SIG-M5 treated with dmso at 0.1 percent for 504 hours (cell line): ENCODE results near the gene TCN2.
"Not testable (repeated sequence)": the region's sequence is repeated elsewhere in the genome, so short reads cannot be mapped to it uniquely, and the experiment has no call there.

Source experiments
- DNase-seq: peaks from one replicate; lab custom pipeline; 2025; ENCODE audit not compliant: unreplicated experiment; lab: John Stamatoyannopoulos, UW

TCN2 gene

DNA sequence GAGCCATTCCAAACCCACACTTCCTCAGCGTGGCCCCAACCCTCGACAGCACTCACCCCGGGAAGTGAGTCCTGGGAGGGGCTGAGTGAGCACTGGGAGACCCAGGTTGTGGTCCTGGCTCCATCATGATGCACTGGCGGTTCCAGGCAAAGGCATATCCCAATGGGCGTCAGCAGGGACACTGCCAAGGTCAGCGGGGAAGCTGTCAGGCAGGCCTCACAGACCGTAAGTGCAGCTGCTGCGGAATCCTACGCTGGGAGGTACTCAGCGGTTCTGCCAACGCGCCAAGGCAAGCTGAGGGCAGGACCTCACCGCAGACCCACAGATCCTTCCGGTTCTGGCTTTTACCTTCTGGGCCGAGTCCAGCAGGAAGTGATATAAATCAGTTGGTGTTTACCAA lies 31.1 kb upstream of the TCN2 start:
- DNase-seq, result no peak

DNA sequence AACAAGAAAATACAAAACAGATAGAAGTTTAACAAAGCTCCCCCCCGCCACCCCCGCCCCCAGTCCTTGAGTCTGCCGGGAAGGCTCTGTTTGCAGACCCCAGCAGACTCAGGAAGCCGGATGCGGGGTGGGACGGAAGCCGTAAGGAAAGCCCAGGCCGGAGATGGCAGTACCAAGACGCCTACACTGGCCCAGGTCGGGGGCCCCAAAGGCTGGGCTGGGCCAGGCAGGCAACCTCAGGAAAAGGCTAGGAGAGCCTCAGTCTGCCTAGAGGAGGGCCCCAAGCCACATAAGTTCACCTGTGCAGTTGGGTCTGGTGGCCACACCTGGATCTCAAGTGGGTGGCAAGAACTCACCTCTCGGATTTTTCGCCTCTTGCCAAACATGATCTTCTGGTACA lies 28.5 kb upstream of the TCN2 start:
- DNase-seq, result no peak

DNA sequence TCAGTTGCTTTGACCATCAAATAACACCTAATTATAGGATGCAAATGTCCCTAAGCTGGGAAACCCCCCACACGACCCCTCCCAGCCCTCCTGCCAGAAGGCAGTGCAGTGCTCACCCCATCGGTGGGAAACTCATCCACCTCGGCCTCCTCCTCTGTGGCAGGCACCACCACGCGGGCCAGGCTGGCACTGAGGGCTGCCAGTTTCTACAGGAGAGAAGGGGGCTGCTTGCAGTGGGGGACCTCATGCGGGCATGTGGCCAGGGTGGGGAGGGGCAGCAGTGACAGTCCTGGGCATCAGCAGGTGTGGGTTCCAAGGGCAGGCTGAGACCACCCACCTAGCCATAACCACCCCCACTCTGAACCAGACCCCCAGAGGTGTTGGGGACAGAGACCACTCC lies 26.1 kb upstream of the TCN2 start:
- DNase-seq, result no peak

DNA sequence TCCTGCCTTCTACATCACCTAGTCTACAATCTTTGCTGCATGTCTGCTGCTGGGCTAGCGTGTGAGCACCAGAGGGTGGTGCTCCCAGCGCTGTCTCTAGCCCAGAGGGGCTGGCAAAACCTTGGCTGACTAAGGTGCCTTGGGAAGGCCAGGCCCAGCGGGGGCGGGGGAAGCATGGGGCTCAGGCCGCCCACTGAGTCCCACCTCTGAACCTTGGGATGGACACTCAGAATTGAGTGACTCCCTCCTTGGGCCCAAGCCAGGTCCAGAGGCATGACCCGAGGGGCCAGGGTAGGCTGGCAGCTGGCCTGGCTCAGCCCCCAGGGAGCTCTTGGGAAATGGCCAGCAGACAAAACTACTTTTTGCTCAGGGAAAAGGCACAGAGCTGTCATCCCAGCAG lies 24.9 kb upstream of the TCN2 start:
- no peak for DNase-seq

DNA sequence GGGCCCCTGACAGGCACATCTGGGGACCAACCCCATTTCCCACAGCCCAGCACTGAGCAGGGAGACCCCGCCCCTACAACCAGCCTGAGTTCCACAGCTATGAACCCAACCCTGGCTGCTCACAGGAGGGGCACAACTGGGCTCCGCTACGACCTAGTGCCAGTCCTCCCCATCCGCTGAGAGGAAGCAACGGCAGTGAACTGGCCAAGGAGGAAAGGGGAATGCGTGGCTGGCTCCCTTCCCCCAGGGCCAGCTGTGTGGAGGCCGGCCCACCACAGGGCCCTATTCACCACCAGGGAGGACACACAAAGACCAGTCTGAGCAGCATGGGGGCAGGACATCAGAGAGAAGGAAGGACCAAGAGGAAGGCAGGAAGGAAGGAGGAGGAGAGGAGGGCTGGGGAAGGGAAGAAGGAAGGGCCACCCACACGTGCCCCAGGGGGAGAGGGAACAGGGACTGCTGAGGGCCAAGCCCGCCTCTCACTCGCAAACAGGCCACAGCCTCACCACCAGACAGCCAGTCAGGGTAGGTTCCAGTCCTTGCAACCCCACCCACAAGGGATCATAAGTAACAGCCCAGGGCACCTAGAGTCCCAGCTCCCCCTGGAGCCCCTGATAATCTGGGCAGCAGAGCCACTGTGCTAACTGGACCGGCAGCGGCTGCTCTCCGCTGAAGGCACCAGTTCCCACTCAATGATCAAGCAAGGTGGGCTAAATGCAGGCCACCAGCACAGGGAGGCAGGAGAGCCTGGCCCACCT lies 24.0 kb upstream of the TCN2 start:
- no peak for DNase-seq

DNA sequence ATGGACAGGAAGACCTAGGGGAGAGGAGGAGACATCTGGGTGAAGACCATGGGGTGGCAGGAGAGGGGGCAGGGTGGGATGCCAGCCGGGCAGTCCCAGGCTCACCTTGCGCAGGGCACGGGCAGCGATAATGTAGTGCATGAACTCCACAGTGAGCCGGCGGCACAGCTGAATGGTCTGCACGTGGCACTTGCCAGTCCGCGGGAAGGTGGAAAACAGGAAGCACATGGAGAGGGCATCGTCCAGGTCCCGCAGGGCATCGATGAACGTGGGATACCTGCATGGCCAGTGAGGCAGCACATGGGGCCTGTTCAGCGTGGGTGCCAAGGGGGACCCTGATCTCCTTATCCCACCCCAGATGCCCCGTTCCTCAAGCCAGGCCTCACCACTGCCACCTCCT lies 22.5 kb upstream of the TCN2 start:
- DNase-seq, result no peak

DNA sequence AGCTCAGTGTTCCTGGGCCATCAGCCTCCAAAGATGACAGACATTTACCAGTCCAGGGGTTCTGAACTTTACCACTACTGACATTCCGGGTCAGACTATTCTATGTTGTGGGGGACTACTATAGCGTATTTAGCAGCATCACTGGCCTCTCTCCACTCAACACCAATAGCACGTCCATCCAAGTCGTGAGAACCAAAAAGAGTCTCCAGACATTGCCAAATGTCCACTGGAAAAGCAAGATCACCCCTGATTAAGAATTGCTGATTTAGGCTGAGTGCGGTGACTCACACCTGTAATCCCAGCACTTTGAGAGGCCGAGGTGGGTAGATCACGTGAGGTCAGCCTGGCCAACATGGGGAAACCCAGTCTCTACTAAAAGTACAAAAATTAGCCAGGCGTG lies 20.6 kb upstream of the TCN2 start:
- no peak for DNase-seq

DNA sequence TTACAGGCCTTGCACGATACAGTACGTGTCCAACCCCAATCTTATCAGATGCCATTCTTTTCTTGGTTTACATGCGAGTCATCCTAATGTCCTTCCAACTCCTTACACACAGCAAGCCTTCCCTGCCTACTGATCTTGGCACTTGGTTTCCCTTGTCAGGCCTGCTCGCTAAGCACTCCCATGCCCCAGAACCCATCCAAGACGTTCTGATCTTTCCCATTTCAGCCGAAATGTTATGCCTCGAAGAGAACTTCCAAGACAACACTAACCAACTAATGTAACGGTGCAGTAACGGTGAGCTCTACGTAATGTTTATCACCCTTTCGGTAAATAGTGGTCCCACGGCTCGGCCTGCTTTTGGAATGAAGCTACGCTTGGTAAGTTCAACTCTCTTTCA lies 15.8 kb upstream of the TCN2 start:
- no peak for DNase-seq

DNA sequence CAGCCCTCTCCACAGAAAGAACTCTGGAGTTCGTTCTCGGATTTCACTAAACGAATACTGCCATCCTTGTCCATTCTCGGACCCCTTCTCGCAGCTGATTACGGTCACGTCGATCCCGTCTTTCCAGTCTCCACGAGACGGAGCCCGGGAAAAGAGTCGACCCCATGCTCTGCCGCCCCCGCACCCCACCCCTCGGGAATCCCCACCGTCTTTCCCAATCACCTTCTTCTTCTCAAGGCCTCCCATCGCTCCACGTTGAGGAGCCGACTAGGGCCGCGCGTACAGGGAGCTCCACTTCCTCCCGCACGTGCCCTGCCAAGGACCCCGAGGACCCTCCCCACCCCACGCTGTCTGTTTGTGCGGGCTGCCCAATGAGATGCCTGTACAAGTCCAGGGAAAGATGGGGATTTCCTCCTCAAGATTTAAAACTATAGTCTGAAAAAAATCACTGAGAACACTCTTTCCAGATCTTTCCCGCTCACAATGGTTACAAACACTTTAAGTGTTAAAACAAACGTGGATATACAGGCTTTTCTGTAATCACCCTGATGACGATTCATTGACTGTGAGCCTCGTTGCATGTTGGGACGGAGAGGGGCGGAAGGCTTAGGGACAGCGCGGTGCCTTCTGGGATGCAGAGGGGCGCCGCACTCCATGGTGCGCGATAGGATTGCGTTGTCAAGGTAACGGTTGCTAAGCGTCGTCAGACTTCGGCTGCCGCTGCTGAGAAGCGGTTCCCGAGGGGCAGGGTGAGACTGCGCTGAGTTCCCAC lies 15.2 kb upstream of the TCN2 start, which contains the start of gene PES1:
Gene PES1, minus strand, starts transcription at position 323 of the 772 bp plus-strand sequence. Its CDS starts 77 bp downstream, at position 246.
- DNase-seq, result peak; percentile 97

DNA sequence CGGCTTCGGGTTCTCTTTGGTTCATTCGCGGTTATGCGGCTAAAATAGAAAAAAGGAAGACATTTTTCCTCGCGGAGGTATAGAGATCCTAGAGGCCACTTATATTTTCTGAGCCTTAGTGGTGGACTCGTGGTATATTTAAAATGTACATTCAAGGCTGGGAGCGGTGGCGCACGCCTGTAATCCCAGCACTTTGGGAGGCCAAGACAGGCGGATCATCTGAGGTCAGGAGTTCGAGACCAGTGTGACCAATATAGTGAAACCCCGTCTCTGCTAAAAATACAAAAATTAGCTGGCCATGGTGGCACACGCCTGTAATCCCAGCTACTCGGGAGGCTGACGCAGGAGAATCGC lies 14.6 kb upstream of the TCN2 start:
- not testable (repeated sequence) for DNase-seq

DNA sequence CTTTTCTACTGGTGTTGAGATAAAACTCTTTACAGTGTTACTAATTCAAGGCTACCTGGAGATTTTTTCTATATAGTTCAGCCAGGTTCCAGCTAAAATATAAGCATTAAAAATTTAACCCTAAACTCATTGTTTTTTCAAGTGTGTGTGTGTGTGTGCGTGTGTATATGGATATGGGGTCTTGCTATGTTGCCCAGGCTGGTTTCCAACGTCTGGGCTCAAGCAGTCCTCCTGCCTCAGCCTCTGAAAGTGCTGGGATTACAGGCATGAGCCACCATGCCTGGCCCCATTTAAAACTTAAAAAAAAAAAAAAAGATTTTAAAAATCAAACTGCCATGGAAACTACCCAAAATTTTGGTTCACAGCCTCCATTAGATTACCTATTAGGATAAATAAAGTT lies 10.8 kb upstream of the TCN2 start:
- no peak for DNase-seq

DNA sequence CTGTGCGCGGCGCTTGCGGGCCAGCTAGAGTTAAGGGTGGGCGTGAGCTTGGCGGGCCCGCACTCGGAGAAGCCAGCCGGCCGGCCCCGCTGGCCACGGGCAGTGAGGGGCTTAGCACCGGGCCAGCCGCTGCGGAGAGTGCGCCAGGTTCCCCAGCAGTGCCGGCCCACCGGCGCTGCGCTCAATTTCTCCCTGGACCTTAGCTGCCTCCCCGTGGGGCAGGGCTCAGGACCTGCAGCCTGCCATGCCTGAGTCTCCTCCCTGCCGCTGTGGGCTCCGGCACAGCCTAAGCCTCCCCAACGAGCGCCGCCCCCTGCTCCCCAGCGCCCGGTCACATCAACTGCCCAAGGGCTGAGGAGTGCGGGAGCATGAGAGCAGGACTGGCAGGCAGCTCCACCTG lies 10.1 kb upstream of the TCN2 start:
- no peak for DNase-seq

DNA sequence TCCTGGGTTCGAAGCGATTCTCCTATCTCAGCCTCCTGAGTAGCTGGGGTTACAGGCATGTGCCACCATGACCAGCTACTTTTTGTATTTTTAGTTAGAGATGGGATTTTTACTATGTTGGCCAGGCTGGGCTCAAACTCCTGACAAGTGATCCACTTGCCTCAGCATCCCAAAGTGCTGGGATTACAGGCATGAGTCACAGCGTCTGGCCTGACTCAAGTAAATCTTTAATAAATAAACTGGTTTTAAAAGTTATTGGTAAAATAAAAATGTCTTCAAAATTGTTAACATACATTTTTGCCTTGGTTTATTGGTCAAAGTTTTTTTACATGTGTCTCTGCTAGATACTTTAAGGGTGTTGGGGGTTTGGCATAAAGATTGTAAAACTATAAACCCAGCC lies 8.0 kb upstream of the TCN2 start:
- no peak for DNase-seq

DNA sequence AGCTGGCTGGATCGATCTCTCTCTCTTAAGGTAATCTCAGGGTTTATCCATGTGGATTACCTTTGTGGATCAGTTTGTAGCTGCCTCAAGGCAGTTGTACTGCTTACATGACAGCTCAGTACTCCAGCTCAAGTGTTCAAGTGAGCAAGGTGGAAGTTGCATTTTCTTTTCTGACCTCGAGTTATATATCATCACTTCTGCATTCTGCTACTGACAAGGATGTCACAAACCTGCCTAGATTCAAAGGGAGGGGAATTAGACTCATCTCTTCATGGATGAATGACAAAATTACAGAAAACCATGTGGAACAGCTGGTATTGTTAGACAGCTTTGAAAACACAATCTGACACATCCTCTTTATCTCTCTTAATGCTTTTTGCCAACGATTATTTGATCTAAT lies 6.1 kb upstream of the TCN2 start:
- DNase-seq, result peak; percentile 7

DNA sequence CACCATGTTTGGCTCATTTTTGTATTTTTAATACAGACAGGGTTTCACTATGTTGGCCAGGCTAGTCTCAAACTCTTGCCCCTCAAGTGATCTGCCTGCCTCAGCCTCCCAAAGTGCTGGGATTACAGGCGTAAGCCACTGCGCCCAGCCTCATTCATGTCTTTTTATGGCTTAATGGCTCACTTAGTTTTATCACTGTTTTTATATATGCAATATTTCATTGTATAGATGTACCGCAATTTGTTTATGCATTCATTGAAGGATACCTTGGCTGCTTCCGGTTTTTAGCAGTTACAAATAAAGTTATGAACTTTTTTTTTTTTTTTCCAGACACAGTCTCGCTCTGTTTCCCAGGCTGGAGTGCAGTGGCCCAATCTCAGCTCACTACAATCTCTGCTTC lies 5.5 kb upstream of the TCN2 start:
- no peak for DNase-seq

DNA sequence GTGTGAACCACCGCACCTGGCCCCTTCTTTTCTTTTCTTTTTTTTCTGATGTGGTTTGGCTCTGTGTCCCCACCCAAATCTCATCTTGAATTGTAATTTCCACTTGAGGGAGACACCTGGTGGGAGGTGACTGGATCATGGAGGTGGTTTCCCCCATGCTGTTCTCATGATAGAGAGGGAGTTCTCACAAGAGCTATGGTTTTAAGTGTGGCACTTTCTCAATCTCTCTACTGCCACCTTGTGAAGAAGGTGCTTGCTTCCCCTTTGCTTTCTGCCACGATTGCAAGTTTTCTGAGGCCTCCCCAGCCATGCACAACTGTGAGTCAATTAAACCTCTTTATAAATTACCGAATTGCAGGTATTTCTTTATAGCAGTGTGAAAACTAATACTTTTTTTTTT lies 4.9 kb upstream of the TCN2 start:
- DNase-seq, result peak; percentile 55

DNA sequence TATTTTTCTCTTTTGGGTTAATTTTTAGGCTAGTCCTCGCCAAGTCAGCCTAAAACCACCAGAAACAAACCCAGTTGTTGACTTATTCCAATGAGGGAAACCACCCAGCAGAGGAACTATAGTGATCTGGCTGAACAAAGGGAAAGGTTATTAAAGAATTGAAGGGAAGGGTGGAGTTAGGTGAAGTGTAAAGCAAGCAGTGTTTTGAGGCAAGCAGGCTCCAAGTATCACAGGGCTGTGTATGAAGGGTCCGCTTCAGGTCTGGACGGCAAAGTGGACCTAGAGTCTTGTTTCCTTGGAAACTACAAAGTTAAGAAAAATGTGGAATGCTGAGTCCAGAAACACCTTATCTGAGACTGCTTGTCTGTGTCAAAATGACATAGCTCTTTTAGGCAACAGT lies 3.2 kb upstream of the TCN2 start:
- no peak for DNase-seq

DNA sequence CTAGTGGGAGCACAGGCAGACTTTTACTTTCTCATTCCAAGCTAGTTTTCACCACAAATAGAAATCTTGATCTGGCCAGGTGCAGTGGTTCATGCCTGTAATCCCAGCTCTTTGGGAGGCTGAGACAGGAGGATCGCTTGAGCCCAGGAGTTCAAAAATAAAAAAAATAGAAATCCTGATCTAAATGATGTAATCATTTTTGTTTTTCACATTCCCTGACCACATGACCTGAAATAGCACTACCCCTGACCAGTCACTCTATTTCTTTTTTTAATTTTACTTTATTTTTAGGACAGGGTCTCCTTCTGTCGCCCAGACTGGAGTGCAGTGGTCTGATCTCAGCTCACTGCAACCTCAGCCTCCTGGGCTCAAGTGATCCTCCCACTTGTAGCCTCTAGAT lies 2.3 kb upstream of the TCN2 start:
- no peak for DNase-seq

DNA sequence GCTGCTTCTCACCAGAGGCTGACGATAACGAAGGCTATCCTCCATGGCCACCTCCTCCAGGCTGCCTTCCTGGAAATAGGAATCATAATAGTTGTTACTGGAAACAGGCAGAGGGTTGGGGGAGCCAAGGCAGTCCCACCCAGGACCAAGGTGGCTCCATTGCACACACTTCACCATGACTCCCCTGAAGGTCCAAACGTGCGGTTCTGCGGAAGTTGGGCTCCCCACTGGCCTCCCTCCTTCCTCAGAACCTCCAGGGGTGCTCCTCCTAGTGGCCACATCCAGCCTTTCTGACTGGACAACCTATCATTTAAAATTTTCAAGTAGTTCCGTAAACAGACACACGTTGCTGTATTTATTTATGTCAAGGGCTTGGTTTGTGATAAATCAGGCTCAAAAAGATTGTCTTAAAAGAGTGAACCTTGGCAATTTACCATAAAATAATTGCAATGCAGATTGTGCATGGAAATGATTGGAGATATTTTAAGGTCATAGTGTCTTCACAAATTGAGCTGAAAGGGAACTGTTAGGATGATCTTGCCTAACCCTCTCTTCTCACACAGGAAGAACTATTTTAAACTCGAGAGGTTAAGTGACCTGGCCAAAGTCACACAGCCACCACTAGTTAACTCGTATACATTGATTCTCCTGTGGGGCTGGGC lies 1.4 kb upstream of the TCN2 start:
- DNase-seq, result peak; percentile 45

DNA sequence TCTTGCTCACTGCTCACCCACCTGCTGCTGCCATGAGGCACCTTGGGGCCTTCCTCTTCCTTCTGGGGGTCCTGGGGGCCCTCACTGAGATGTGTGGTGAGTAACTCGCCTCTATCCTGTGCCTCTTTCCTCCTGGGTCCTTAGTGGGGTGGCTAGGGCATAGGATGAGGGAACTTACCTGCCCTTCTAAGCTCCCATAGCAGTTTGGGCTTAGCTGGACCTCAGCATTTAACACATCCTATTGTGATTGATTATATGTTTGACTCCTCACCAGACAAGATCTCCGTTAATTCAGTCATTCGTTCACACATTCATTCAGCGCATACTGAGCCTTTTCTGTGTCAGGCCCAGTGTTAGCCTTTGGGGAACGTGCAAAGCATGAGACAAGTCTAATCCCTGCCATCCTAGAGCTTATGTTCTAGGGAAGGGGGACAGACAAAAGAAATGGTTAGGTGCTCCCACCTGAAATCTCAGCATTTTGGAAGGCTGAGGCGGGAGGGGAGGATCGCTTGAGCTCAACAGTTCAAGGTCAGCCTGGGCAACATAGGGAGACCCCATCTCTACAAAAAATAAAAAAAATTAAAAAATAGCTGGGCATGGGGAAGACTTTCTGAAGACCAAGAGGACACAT lies 441 bp downstream of the TCN2 start:
- DNase-seq, result no peak

DNA sequence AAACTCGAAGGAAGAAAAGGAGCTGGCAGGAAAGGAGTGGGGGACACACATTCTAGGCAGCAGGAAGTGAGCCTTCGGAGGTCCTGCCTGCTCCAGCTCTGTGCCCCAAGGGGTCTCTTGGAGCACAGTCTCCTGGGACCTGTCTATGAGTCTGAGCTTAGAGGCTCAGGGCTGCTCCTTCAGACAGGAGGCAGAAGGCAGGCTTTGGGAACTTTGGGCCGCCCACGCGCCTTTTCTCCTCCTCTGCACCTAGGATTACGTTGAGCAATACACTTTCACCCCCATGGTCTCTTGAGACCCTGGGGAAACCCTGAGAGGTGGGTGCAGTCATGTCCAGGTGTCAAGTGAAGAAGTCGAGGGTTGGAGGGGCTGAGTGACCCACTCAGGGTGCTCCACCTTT lies 965 bp downstream of the TCN2 start:
- DNase-seq, result no peak
